K562 (cell line): ENCODE results near the gene TEX51.

ENCODE experiments used
- FOXP1 ChIP-seq: sonication (generic); formaldehyde crosslinking; IDR thresholded peaks from 2 replicates; pipeline ENCODE4 v1.8.0; 2022; ENCODE audit warnings: mild to moderate bottlenecking, missing genetic modification reagents
- NFRKB ChIP-seq: fragments of 450-650 bp; IDR thresholded peaks from 2 replicates; pipeline ENCODE4 v1.6.1; 2016; ENCODE audit warnings: low read depth
- NRF1 ChIP-seq, 2 experiments: fragments of 450-650 bp; IDR thresholded peaks in 1 of 2; conservative IDR thresholded peaks in 1 of 2; 2 replicates each; pipeline ENCODE4 v1.6.1; 2014; ENCODE audit warnings: mild to moderate bottlenecking in 2 of 2
- PML ChIP-seq: IDR thresholded peaks from 2 replicates; pipeline ENCODE4 v1.6.1; 2012; ENCODE audit warnings: low read length, inconsistent platforms
- SP1 ChIP-seq: sonication (generic); formaldehyde crosslinking; IDR thresholded peaks from 2 replicates; pipeline ENCODE4 v1.8.1; 2022; ENCODE audit warnings: mild to moderate bottlenecking, missing genetic modification reagents
- TF ChIP-seq, protein P1 (sequence below), 3 experiments: IDR thresholded peaks in 2 of 3; conservative IDR thresholded peaks in 1 of 3; 2 replicates each; pipeline ENCODE4 v1.5.1; 2011 to 2012; ENCODE audit warnings: low read length in 3 of 3, mild to moderate bottlenecking in 3 of 3, control low read depth in 2 of 3, improper control_type of control experiment in 1 of 3, inconsistent platforms in 1 of 3, low read depth in 1 of 3, mixed read lengths in 1 of 3, moderate library complexity in 1 of 3; ENCODE audit not compliant: insufficient read depth in 2 of 3
- TF ChIP-seq, protein P2 (sequence below), 2 experiments: fragments of 450-650 bp in 1 of 2; sonication (generic) in 1 of 2; formaldehyde crosslinking; conservative IDR thresholded peaks; 2 replicates each; pipeline versions ENCODE4 v1.4.0 to v1.8.1; 2020 to 2022; ENCODE audit warnings: mild to moderate bottlenecking in 1 of 2, missing genetic modification reagents in 1 of 2

DNA sequence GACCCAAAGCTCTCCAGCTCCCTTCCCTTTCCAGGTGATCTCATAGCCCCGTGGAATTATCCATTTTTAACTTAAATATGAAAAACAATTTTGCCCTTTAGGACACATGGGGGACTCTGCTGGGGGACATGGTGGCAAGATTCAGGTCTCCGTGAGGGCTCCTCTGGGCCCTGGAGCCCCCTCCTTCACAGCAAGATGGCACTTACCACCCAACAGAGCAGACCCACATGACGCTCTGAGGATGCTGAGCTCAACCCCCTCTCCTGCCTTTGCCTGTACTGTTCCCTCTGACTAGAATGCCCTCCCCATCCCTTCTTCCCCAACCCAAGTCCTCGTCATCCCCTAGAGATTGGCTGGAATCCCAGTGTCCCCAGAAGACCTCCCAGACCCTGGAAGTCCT is 17.2 kb downstream of the TEX51 start:
- TF ChIP-seq NRF1 (conservative IDR thresholded peaks at IDR 0.05 in 1 of 2, IDR thresholded peaks at IDR 0.05 in 1 of 2) (no peak), SP1 (CRISPR knock-in tag) (no peak), PML (no peak), FOXP1 (CRISPR knock-in tag) (no peak), NFRKB (no peak)
- TF ChIP-seq, protein P1, sequence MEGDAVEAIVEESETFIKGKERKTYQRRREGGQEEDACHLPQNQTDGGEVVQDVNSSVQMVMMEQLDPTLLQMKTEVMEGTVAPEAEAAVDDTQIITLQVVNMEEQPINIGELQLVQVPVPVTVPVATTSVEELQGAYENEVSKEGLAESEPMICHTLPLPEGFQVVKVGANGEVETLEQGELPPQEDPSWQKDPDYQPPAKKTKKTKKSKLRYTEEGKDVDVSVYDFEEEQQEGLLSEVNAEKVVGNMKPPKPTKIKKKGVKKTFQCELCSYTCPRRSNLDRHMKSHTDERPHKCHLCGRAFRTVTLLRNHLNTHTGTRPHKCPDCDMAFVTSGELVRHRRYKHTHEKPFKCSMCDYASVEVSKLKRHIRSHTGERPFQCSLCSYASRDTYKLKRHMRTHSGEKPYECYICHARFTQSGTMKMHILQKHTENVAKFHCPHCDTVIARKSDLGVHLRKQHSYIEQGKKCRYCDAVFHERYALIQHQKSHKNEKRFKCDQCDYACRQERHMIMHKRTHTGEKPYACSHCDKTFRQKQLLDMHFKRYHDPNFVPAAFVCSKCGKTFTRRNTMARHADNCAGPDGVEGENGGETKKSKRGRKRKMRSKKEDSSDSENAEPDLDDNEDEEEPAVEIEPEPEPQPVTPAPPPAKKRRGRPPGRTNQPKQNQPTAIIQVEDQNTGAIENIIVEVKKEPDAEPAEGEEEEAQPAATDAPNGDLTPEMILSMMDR (IDR thresholded peaks at IDR 0.05 in 2 of 3, conservative IDR thresholded peaks at IDR 0.05 in 1 of 3; ENCODE audit: insufficient read depth in 2 of 3, low read depth in 1 of 3, low read length in 3 of 3): no peak
- TF ChIP-seq, protein P2, sequence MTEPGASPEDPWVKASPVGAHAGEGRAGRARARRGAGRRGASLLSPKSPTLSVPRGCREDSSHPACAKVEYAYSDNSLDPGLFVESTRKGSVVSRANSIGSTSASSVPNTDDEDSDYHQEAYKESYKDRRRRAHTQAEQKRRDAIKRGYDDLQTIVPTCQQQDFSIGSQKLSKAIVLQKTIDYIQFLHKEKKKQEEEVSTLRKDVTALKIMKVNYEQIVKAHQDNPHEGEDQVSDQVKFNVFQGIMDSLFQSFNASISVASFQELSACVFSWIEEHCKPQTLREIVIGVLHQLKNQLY (CRISPR knock-in tag; conservative IDR thresholded peaks at IDR 0.05): no peak
